GM21529 (cell line): ENCODE results near the gene GTPBP8.
"Not testable (repeated sequence)": the region's sequence is repeated elsewhere in the genome, so short reads cannot be mapped to it uniquely, and the experiment has no call there.

ENCODE experiments used
- ATAC-seq: cut with Tn5 transposase; IDR thresholded peaks from one replicate; pipeline ENCODE4 v1.9.1; 2021; ENCODE audit not compliant: unreplicated experiment

The GTPBP8 gene

GRCh38 chr3:112995800-112996199 is 5.0 kb downstream of the GTPBP8 start:
- ATAC-seq, result no peak

- no peak for ATAC-seq
Observed at GRCh38 chr3:113000691-113001090, 9.9 kb downstream of the GTPBP8 start.

GRCh38 chr3:113002037-113002436 is 11.3 kb downstream of the GTPBP8 start:
- no peak for ATAC-seq

DNA sequence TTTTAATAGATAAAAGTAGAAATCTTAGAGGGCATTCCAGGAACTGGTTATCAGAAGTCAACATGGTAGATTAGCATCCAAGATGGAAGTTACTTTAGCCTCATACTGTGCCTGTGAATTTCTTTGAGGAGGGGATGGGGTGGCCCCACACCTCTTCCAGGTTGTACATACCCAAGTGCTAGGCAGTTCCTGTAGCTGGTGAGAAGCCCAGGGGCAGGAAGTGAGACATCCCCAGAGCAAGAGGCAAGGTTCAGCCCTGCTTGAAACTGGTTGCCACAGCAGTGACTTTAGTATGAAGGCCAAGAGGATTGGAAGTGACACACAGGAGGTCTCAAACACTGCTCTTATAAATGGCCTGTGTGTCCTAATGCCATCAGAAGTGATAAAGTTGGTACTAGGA is 11.9 kb downstream of the GTPBP8 start:
- no peak for ATAC-seq

DNA sequence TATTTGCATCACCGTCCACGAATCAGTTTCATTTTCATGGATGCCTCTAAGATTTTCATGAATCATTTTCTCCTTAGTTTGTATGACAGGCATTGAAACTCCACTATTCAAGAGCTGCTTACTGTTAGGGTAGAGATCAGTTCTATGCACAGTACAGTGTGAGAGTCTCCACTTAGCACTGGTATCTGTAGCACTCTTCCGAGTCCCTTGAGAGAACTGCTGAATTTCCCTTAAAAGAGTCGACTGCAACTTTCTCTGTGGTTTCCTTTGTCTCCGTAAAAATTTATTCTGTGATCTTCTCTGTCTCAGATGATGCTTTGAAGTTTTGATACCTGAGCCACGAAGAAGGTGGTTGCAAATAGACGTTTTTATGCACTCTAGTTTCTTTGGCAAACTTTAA is 14.8 kb downstream of the GTPBP8 start:
- ATAC-seq, result no peak

DNA sequence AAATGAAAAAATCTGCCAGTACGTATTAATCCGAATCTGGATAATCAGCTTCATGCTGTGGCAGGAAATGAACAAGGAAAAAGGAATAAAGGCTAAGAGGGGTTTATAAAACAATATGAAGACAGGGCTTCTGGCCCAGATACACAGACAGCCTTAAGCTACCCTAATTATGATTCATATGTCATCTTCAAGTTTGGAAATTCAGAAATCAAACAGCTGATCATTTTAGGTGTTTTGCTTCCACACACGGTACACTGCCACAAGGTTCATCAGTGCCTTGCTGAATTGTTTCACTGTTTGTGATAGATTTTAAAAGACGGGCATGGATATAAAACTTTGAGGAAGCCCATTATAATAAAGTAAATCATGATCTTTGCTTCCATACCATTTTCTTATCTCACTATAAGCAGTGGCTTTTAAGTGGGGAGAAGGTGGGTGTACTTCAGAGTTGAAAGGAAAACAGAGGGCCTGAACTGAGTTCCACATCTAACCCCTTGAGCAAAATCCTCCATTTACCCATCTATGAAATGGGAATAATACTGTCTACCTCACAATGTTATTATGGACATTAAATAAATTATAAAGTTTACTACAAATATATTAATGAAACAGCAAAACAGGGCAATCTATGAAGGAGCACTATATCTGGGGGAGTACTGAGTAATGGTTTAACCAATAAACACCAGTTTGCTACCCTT is 15.7 kb downstream of the GTPBP8 start:
- ATAC-seq, result no peak

GRCh38 chr3:113008117-113008516 is 17.3 kb downstream of the GTPBP8 start:
- no peak for ATAC-seq

DNA sequence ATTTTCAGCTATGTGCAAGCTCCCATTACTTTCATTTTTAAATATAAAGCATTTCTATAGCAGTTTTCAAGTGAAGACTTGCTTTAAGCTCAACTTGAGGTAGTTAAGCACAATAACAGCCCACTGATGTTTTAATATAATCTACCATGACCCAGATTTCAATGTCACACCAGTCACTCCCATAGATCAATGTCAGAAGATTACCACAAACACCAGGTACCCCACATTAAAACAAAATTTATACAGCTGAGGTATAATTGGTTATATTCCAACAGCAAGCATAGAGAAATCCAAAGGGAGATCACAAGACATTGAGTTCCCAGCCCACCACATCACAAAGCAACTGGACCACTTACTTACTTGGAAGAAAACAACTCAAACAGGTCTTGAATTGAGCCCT is 22.8 kb downstream of the GTPBP8 start:
- no peak for ATAC-seq

GRCh38 chr3:113018536-113019181 is 27.9 kb downstream of the GTPBP8 start:
- ATAC-seq, result no peak

DNA sequence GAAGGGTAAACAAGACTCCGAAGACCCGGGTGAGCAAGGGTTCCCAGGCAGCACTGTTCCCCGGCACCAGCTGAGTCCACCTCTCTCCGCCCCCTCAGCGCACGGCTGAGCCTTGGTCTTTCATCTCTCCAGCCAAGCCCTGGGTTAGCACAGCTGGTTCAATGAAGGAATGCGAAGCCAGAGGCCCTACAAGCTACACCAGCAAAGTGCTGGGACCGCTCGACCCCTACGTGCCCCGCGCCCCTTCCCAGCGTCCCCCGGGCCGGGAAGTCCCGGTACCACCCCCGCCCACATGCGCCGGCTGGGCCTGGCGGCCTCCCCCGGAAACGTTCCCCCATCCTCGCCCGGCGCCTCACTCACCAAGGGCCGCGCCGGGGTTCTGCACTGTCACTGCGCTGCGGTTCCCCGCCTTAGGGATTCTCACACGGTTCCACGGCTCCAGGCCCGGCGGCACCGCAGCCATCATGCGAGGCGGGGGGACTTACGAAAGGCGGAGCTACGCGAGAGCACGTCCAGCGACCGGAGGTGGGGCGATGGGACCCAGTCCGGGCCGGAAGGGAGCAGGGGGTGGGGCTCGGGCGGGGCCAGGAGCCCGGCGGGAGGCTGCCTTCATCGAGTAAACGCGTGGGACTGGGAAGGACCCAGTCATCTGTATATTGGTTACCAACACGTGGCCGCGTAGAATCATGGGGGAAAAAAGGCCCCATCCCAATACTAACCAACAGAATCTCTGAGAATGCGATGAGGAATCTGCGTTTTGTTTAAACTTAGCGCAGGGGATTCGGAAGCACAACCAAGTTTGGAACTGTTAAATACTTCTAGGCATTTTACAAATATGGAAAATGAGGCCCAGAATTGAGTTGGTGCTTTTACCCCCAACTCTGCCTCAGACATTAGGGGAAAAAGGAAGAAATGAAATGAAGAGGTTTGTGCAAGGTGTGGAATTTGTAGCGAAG is 28.7 kb downstream of the GTPBP8 start:
- ATAC-seq, result peak; percentile 95

DNA sequence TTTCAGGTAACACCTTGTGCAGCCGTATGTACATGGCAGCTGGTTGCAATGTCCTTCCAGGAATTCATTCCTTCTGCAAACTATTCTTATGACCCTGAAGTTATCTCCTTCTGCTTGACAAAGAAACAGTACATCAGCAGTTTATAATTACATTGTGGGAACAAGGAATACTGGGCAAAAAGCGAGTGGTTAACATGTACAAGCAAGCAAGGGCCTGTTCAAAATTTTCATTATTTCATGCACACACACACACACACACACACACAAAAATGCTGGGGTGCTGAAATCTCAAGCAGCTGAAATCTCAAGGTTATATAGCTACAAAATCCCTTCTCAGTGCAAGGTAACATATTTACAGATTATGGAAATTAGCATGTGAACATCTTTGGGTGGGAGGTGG is 30.7 kb downstream of the GTPBP8 start:
- no peak for ATAC-seq

- ATAC-seq, result no peak
Observed at GRCh38 chr3:113034011-113034410, 43.2 kb downstream of the GTPBP8 start.

DNA sequence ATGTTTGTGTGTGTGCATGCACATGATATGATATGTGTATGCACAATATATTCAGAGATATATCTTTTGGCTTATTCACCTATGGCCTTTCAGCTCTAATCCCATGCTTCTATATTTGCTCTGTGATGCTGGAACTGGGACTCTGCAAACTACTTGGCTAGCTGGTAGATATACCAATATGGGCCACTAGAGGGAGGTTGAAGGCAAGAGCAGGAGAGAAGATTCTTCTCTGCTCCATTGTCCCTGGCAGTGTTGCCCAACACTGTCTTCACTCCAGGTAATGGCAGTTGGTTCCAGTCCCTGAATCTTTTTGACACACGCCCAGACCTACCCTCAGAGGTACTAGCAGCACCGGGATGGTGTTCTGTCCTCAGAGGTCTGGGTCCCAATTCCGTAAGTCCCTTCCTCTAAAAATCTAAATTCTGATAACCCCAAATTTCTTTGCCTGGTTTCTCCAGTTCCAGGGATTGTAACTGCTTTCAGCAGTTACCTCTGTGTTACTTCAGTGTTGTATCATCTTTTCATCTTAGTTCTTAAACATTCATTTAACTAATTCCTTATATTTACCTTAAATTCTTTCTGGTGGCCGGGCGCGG is 44.7 kb downstream of the GTPBP8 start:
- peak; percentile 75 for ATAC-seq

DNA sequence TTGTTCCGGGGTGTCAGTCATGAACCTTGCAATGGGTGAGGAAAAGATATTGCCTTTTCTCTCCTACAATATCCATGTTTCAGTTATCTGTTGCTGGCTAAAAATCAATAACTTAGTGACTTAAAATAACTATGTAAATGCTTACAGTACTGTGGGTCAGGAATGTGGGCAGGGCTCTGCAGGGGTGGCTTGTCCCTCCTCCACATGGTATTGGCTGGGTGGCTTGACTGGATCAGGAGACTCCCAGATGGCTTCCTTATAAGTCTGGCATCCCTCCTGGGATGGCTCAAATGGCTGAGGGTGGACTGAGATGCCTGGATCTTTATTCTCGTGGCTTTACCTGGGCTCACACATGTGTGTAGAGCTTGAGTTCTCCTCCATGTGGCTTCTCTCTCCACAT is 47.5 kb downstream of the GTPBP8 start:
- no peak for ATAC-seq

DNA sequence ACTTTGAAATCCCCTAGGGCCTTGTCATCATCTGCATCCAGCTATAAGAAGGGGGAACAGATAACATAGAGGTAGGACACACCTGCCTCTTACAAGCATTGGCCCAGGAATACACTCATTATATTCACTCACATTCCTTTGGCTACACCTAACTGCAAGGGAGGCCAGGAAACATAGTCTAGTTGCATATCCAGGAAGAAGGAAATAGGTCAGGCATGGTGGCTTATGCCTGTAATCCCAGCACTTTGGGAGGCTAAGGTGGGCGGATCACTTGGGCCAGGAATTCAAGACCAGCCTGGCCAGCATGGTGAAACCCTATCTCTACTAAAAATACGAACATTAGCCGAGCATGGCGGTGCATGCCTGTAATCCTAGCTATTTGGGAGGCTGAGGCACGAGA is 48.8 kb downstream of the GTPBP8 start:
- no peak for ATAC-seq

- ATAC-seq, result no peak
Observed at GRCh38 chr3:113040231-113040630, 49.4 kb downstream of the GTPBP8 start.

GRCh38 chr3:113043686-113044085 is 52.9 kb downstream of the GTPBP8 start:
- no peak for ATAC-seq

GRCh38 chr3:113046186-113046965 is 55.6 kb downstream of the GTPBP8 start:
- not testable (repeated sequence) for ATAC-seq

- ATAC-seq, result peak; percentile 98
Observed at GRCh38 chr3:113051302-113051711, 60.5 kb downstream of the GTPBP8 start.
